Lower leg skin (tissue), 3 donors: ENCODE results near the gene CELF5.

Experiments
- CTCF ChIP-seq, 3 donors: fragments of 450-650 bp; IDR thresholded peaks; one replicate each; pipeline ENCODE4 v1.5.1; 2016; ENCODE audit warnings: antibody characterized with exemption in 3 of 3, mild to moderate bottlenecking in 3 of 3, moderate library complexity in 2 of 3
- POLR2A ChIP-seq, 2 donors: fragments of 450-650 bp; IDR thresholded peaks; one replicate each; pipeline ENCODE4 v1.6.1; 2016 to 2017; ENCODE audit warnings: antibody characterized with exemption in 2 of 2, mild to moderate bottlenecking in 1 of 2, moderate library complexity in 1 of 2

DNA sequence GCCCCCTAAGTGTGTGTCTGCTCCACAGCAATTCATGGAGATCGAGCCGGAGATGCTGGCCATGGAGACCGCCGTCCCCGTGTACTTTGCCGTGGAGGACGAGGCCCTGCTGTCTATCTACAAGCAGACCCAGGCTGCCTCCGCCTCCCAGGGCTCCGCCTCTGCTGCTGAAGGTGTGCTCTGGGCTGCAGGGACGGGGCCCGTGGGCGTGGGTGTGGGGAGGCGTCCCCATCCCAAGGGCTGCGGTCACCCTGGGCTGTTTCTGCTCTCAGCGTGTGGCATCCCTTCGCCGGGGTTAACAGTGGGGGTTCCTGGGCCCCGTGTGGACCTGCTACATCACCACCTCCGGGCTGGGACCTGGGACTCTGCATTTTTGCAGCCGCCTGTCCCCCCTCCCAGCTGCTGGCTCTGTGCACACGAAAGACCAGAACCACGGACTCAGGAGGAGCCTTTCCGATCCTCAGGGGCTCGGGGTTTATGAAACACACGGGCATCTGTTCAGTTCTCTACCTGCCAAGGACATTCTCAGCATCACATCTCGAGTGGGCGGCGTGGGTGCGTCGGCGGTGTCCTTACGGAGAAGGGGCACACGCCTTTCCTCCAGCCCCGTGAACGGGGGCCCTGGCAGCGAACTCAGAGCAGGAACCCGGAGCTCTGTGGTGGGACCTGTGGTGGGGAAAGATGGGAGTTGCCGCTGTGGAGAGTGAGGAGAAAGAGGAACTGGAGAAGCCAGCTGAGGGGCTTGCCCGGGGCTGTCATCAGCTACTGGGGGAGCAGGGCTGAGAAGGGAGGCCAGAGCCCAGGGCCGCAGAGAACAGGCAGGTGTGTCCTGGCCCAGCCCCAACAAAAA is 31.0 kb upstream of the CELF5 start:
- TF ChIP-seq POLR2A (IDR thresholded peaks at IDR 0.05) = no peak
- no peak for TF ChIP-seq CTCF (IDR thresholded peaks at IDR 0.05)
